GM12878 (cell line): ENCODE measurements around the gene CD151. TPM values are rescaled to one million over a fixed set of nuclear protein-coding genes. Genes with fewer than 3 reads are reported as not detected.

Experiments
- ATAC-seq: fragments of 200-7000 bp; cut with Tn5 transposase; 3 replicates; pipeline ENCODE4 v1.9.1; 2020; ENCODE audit warnings: mild to moderate bottlenecking, moderate library complexity
- BruUV-seq: library from RNA; stranded (reverse); fragments of 400-500 nt; replicated peaks from 2 replicates; lab custom pipeline; 2021; lab: Mats Ljungman, UMichigan
- CTCF ChIA-PET: fragments of 300-600 bp; sonication (Branson Sonifier 250); formaldehyde crosslinking; extraction: SDS; loops from one replicate; lab custom pipeline; 2021; ENCODE audit warnings: inconsistent platforms; lab: Yijun Ruan, JAX
- POLR2A ChIA-PET: fragments of 350-600 bp; formaldehyde crosslinking; extraction: SDS; loops from one replicate; lab custom pipeline; 2021; ENCODE audit warnings: inconsistent platforms; lab: Charles Lee
- RAD21 ChIA-PET: fragments of 300-600 bp; sonication (Branson Sonifier 250); formaldehyde crosslinking; loops from one replicate; lab custom pipeline; 2023; ENCODE audit warnings: antibody characterized with exemption; ENCODE audit not compliant: unreplicated experiment; lab: Charles Lee
- SMC1A ChIA-PET: fragments of 300-600 bp; sonication (Branson Sonifier 250); formaldehyde crosslinking; loops from one replicate; lab custom pipeline; 2023; ENCODE audit not compliant: unreplicated experiment, uncharacterized antibody; lab: Charles Lee
- DNase-seq: peaks from one replicate; pipeline ENCODE4 v3.0.0-alpha.2; 2011; ENCODE audit warnings: low read depth, low spot score
- FAIRE-seq: peaks from 3 replicates; lab custom pipeline; 2011; peaks lifted over from hg19 to GRCh38; lab: Jason Lieb, UNC
- H2AFZ ChIP-seq: 2 replicates; pipeline ENCODE4 v1.6.0; 2011; ENCODE audit warnings: low read depth, low read length, control low read depth; ENCODE audit not compliant: control insufficient read depth
- H3K27ac ChIP-seq: 2 replicates; pipeline ENCODE4 v1.5.1; 2011; ENCODE audit warnings: control low read depth; ENCODE audit not compliant: control insufficient read depth, insufficient read depth
- H3K27me3 ChIP-seq, 2 experiments: replicated peaks in 1 of 2; 2 replicates each; pipeline versions ENCODE4 v1.6.0 to v1.6.1; 2011; ENCODE audit warnings: low read length in 1 of 2; ENCODE audit not compliant: control insufficient read depth in 2 of 2, insufficient read depth in 2 of 2
- H3K36me3 ChIP-seq, 2 experiments: 2 replicates each; pipeline ENCODE4 v1.5.1; 2011; ENCODE audit warnings: low read length in 1 of 2; ENCODE audit not compliant: control insufficient read depth in 2 of 2, insufficient read depth in 2 of 2
- H3K4me1 ChIP-seq: 2 replicates; pipeline ENCODE4 v1.6.1; 2011; ENCODE audit warnings: mild to moderate bottlenecking, low read length, moderate library complexity, mixed read lengths; ENCODE audit not compliant: control insufficient read depth, insufficient read depth
- H3K4me2 ChIP-seq: 2 replicates; pipeline ENCODE4 v1.6.0; 2011; ENCODE audit warnings: control low read depth; ENCODE audit not compliant: control insufficient read depth, insufficient read depth
- H3K4me3 ChIP-seq: fragments of 200-600 bp; sonication (generic); 2 replicates; pipeline ENCODE4 v1.5.1; 2016
- H3K79me2 ChIP-seq: 2 replicates; pipeline ENCODE4 v1.6.0; 2011; ENCODE audit warnings: low read length; ENCODE audit not compliant: control insufficient read depth, insufficient read depth
- H3K9ac ChIP-seq: 2 replicates; pipeline ENCODE4 v1.8.0; 2011; ENCODE audit warnings: low read length, control low read depth, mixed read lengths; ENCODE audit not compliant: control insufficient read depth, insufficient read depth
- H3K9me3 ChIP-seq: replicated peaks from 3 replicates; pipeline ENCODE4 v1.5.1; 2011; ENCODE audit warnings: mild to moderate bottlenecking, low read length; ENCODE audit not compliant: control insufficient read depth, insufficient read depth
- H4K20me1 ChIP-seq: 2 replicates; pipeline ENCODE4 v1.6.0; 2011; ENCODE audit not compliant: control insufficient read depth, insufficient read depth
- CBX3 ChIP-seq: fragments of 200-600 bp; sonication (generic); IDR thresholded peaks from 2 replicates; pipeline ENCODE4 v1.6.1; 2016; ENCODE audit warnings: low read depth, borderline replicate concordance
- CEBPB ChIP-seq, 2 experiments: fragments of 150-350 bp in 1 of 2; IDR thresholded peaks; 2 replicates each; pipeline ENCODE4 v1.6.1; 2012 to 2014; ENCODE audit warnings: low read depth in 2 of 2, low read length in 2 of 2, borderline replicate concordance in 1 of 2, inconsistent platforms in 1 of 2
- FOXK2 ChIP-seq: fragments of 450-650 bp; IDR thresholded peaks from 2 replicates; pipeline ENCODE4 v1.6.1; 2017; ENCODE audit warnings: mild to moderate bottlenecking, moderate library complexity
- LARP7 ChIP-seq: fragments of 450-650 bp; IDR thresholded peaks from 2 replicates; pipeline ENCODE4 v1.6.1; 2017; ENCODE audit warnings: mild to moderate bottlenecking
- NFXL1 ChIP-seq: fragments of 450-650 bp; IDR thresholded peaks from 2 replicates; pipeline ENCODE4 v1.6.1; 2017; ENCODE audit warnings: antibody characterized with exemption, mild to moderate bottlenecking, borderline replicate concordance
- PBX3 ChIP-seq: IDR thresholded peaks from 2 replicates; pipeline ENCODE4 v1.6.1; 2011; ENCODE audit warnings: mild to moderate bottlenecking, low read depth, low read length, moderate library complexity; ENCODE audit not compliant: insufficient replicate concordance
- REST ChIP-seq: IDR thresholded peaks from 2 replicates; pipeline ENCODE4 v1.6.1; 2012; ENCODE audit warnings: mild to moderate bottlenecking, low read depth, low read length
- SIN3A ChIP-seq: IDR thresholded peaks from 2 replicates; pipeline ENCODE4 v1.6.1; 2012; ENCODE audit warnings: low read depth, low read length, improper control_type of control experiment
- SIX5 ChIP-seq: IDR thresholded peaks from 2 replicates; pipeline ENCODE4 v1.6.1; 2011; ENCODE audit warnings: mild to moderate bottlenecking, low read depth, low read length, moderate library complexity; ENCODE audit not compliant: severe bottlenecking
- SP1 ChIP-seq: IDR thresholded peaks from one replicate; pipeline ENCODE4 v1.6.1; 2011; ENCODE audit warnings: low read depth, low read length
- STAT3 ChIP-seq: IDR thresholded peaks from 2 replicates; pipeline ENCODE4 v1.6.1; 2011; ENCODE audit warnings: low read depth, low read length, improper control_type of control experiment
- SUPT20H ChIP-seq: IDR thresholded peaks from 2 replicates; pipeline ENCODE4 v1.6.1; 2011; ENCODE audit warnings: low read depth, mild to moderate bottlenecking, low read length, moderate library complexity, borderline replicate concordance; ENCODE audit not compliant: control insufficient read depth
- SUZ12 ChIP-seq: fragments of 200-600 bp; sonication (generic); IDR thresholded peaks from one replicate; pipeline ENCODE4 v1.6.1; 2018; ENCODE audit warnings: antibody characterized with exemption, mild to moderate bottlenecking; ENCODE audit not compliant: unreplicated experiment
- WGBS: methylation state at CpG from one replicate; pipeline ENCODE4 v1.1.6; 2016; ENCODE audit warnings: low lambda C conversion rate; ENCODE audit not compliant: insufficient replicate concordance, insufficient coverage; ENCODE audit errors: missing lambda C conversion rate; 5-methylcytosine and 5-hydroxymethylcytosine counted together
- in situ Hi-C: fragments of 300-500 bp; cut with MboI; formaldehyde crosslinking; loops from 9 replicates; pipeline ENCODE4 v1.14.3; 2018; ENCODE audit warnings: mixed read lengths
- intact Hi-C: fragments of 100-400 bp; cut with micrococcal nuclease; formaldehyde crosslinking; loops from one replicate; pipeline ENCODE4 v1.14.2; 2022; ENCODE audit not compliant: unreplicated experiment
- polyA plus RNA-seq, 11 experiments: library from polyadenylated mRNA; depleted of rRNA in 4 of 11; unstranded in 6 of 11; stranded (reverse) in 5 of 11; fragments of >200 nt; fragmentation: Nextera tagmentation in 4 of 11; fragmentation: Illumina TruSeq in 1 of 11; extraction: Ambion mirVana in 4 of 11; extraction: Trizol in 1 of 11; gene quantifications; 1 replicate in 1 of 11; 2 replicates in 10 of 11; pipeline versions ENCODE4 v1.2.1 to v1.2.3, GENCODE V29; 2011 to 2016; ENCODE audit warnings: inconsistent platforms in 2 of 11, missing spikeins in 2 of 11, low read depth in 1 of 11
- total RNA-seq, 4 experiments: library from RNA; depleted of rRNA in 3 of 4; stranded (reverse); fragments of >200 nt in 3 of 4; fragmentation: Illumina TruSeq in 1 of 4; extraction: Trizol in 1 of 4; gene quantifications; 2 replicates each; pipeline versions ENCODE4 v1.2.1 to v1.2.3, GENCODE V29; 2013 to 2021
- TF ChIP-seq, protein P1 (sequence below): fragments of 450-650 bp; IDR thresholded peaks from 2 replicates; pipeline ENCODE4 v1.6.1; 2017; ENCODE audit warnings: low read depth, mild to moderate bottlenecking, moderate library complexity
- TF ChIP-seq, protein P2 (sequence below): fragments of 450-650 bp; IDR thresholded peaks from 2 replicates; pipeline ENCODE4 v1.6.1; 2016; ENCODE audit warnings: mild to moderate bottlenecking, moderate library complexity, borderline replicate concordance

Gene CD151
- total and polyA plus RNA-seq, 10 of the 15 experiments (the other 5 are each of a cell fraction or from before 2014, with no cell fraction given): 0.52 to 41.7 (median 14.7) TPM

GRCh38 chr11:882596-882995 lies 49.8 kb downstream of the CD151 start:
- Histone ChIP-seq H3K4me3 (no peak overlapping the region), H4K20me1 (no peaks in the 10 kb centered on the region), H3K4me2 (no peak overlapping the region), H3K27ac (no peak overlapping the region), H3K79me2 (no peaks in the 10 kb centered on the region), H2AFZ (no peak overlapping the region), H3K27me3 (no peaks in the 10 kb centered on the region), H3K36me3 (peaks cover 0 to 7% of the 10 kb centered on the region in 2 experiments; a peak in 3 of 4 replicates), H3K9ac (no peak overlapping the region), H3K4me1 (no peaks in the 10 kb centered on the region), H3K9me3 (no peaks in the 10 kb centered on the region)
- in situ Hi-C loops: no loop called here
- BruUV-seq: no TSS peak
- intact Hi-C loops: no loop called here
- ChIA-PET CTCF (no interaction called here), RAD21 (no interaction called here), SMC1A (no interaction called here), POLR2A (no interaction called here)
- 82% methylated on average over 14 of the region's 14 CpGs for WGBS
- no peak for DNase-seq
- no peak for FAIRE-seq
- no peak for ATAC-seq
- TF ChIP-seq SIX5: no peak
- TF ChIP-seq REST: no peak
- no peak for TF ChIP-seq STAT3
- TF ChIP-seq, protein P1, sequence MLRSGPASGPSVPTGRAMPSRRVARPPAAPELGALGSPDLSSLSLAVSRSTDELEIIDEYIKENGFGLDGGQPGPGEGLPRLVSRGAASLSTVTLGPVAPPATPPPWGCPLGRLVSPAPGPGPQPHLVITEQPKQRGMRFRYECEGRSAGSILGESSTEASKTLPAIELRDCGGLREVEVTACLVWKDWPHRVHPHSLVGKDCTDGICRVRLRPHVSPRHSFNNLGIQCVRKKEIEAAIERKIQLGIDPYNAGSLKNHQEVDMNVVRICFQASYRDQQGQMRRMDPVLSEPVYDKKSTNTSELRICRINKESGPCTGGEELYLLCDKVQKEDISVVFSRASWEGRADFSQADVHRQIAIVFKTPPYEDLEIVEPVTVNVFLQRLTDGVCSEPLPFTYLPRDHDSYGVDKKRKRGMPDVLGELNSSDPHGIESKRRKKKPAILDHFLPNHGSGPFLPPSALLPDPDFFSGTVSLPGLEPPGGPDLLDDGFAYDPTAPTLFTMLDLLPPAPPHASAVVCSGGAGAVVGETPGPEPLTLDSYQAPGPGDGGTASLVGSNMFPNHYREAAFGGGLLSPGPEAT: no peak
- TF ChIP-seq SUPT20H: no peak
- TF ChIP-seq LARP7: no peak
- TF ChIP-seq FOXK2: no peak
- no peak for TF ChIP-seq NFXL1
- TF ChIP-seq PBX3: no peak
- TF ChIP-seq CBX3: no peak
- TF ChIP-seq SIN3A: no peak
- TF ChIP-seq CEBPB (IDR thresholded peaks at IDR 0.05; ENCODE audit: borderline replicate concordance in 1 of 2, low read depth in 2 of 2, low read length in 2 of 2): no peak
- TF ChIP-seq, protein P2, sequence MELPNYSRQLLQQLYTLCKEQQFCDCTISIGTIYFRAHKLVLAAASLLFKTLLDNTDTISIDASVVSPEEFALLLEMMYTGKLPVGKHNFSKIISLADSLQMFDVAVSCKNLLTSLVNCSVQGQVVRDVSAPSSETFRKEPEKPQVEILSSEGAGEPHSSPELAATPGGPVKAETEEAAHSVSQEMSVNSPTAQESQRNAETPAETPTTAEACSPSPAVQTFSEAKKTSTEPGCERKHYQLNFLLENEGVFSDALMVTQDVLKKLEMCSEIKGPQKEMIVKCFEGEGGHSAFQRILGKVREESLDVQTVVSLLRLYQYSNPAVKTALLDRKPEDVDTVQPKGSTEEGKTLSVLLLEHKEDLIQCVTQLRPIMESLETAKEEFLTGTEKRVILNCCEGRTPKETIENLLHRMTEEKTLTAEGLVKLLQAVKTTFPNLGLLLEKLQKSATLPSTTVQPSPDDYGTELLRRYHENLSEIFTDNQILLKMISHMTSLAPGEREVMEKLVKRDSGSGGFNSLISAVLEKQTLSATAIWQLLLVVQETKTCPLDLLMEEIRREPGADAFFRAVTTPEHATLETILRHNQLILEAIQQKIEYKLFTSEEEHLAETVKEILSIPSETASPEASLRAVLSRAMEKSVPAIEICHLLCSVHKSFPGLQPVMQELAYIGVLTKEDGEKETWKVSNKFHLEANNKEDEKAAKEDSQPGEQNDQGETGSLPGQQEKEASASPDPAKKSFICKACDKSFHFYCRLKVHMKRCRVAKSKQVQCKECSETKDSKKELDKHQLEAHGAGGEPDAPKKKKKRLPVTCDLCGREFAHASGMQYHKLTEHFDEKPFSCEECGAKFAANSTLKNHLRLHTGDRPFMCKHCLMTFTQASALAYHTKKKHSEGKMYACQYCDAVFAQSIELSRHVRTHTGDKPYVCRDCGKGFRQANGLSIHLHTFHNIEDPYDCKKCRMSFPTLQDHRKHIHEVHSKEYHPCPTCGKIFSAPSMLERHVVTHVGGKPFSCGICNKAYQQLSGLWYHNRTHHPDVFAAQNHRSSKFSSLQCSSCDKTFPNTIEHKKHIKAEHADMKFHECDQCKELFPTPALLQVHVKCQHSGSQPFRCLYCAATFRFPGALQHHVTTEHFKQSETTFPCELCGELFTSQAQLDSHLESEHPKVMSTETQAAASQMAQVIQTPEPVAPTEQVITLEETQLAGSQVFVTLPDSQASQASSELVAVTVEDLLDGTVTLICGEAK: no peak
- TF ChIP-seq SP1: no peak
- no peak for TF ChIP-seq SUZ12
